ENCODE measurements around the gene CRK.

The CRK gene

GRCh38 chr17:1473841-1474240, 17.8 kb upstream of the CRK start:
- TF ChIP-seq CTCF (conservative IDR thresholded peaks at IDR 0.05; ENCODE audit: low read length), result no peak
- TF ChIP-seq EZH2phosphoT487 (IDR thresholded peaks at IDR 0.05; ENCODE audit: borderline replicate concordance), result no peak
- Histone ChIP-seq H2AFZ (ENCODE audit: low read length) (no peak overlapping the region), H3K4me3 (ENCODE audit: low read length, poor library complexity, severe bottlenecking) (no peak overlapping the region), H3K27me3 (ENCODE audit: insufficient read depth, low read length, poor library complexity, severe bottlenecking) (no peaks in the 10 kb centered on the region), H3K36me3 (ENCODE audit: insufficient read depth, low read length) (no peaks in the 10 kb centered on the region), H4K20me1 (ENCODE audit: insufficient read depth, low read length, poor library complexity, severe bottlenecking) (no peaks in the 10 kb centered on the region), H3K4me2 (ENCODE audit: low read depth, low read length, poor library complexity, severe bottlenecking) (no peak overlapping the region), H3F3A (ENCODE audit: low read depth) (no peaks in the 10 kb centered on the region), H3K9me2 (replicated peaks; ENCODE audit: low read depth, low read length) (no peaks in the 10 kb centered on the region), H3K79me2 (ENCODE audit: insufficient read depth, low read length) (no peaks in the 10 kb centered on the region), H3K9ac (ENCODE audit: low read depth, low read length, poor library complexity, severe bottlenecking) (no peak overlapping the region), H3K4me1 (ENCODE audit: insufficient read depth, low read length, poor library complexity, severe bottlenecking) (no peaks in the 10 kb centered on the region), H3K9me3 (ENCODE audit: insufficient read depth, low read depth, low read length) (no peaks in the 10 kb centered on the region)

- H3K4me2 ChIP-seq (ENCODE audit: low read depth, low read length, poor library complexity, severe bottlenecking), result no peak overlapping the region
Observed at GRCh38 chr17:1473170-1473569, 17.1 kb upstream of the CRK start.

GRCh38 chr17:1471911-1472821, 16.1 kb upstream of the CRK start:
- TF ChIP-seq EZH2phosphoT487 (IDR thresholded peaks at IDR 0.05; ENCODE audit: borderline replicate concordance), result no peak
- no peak for TF ChIP-seq CTCF (conservative IDR thresholded peaks at IDR 0.05; ENCODE audit: low read length)
- Histone ChIP-seq H3K4me2 (ENCODE audit: low read depth, low read length, poor library complexity, severe bottlenecking) (no peak overlapping the region), H3K4me1 (ENCODE audit: insufficient read depth, low read length, poor library complexity, severe bottlenecking) (no peaks in the 10 kb centered on the region), H3K9me2 (replicated peaks; ENCODE audit: low read depth, low read length) (no peaks in the 10 kb centered on the region), H2AFZ (ENCODE audit: low read length) (no peak overlapping the region), H3K9ac (ENCODE audit: low read depth, low read length, poor library complexity, severe bottlenecking) (no peak overlapping the region), H4K20me1 (ENCODE audit: insufficient read depth, low read length, poor library complexity, severe bottlenecking) (no peaks in the 10 kb centered on the region), H3K36me3 (ENCODE audit: insufficient read depth, low read length) (no peaks in the 10 kb centered on the region), H3F3A (ENCODE audit: low read depth) (no peaks in the 10 kb centered on the region), H3K27me3 (ENCODE audit: insufficient read depth, low read length, poor library complexity, severe bottlenecking) (no peaks in the 10 kb centered on the region), H3K9me3 (ENCODE audit: insufficient read depth, low read depth, low read length) (no peaks in the 10 kb centered on the region), H3K4me3 (ENCODE audit: low read length, poor library complexity, severe bottlenecking) (no peak overlapping the region), H3K79me2 (ENCODE audit: insufficient read depth, low read length) (no peaks in the 10 kb centered on the region)

More at GRCh38 chr17:1473170-1473569, 17.1 kb upstream of the CRK start:
- Histone ChIP-seq H3K27me3 (ENCODE audit: insufficient read depth, low read length, poor library complexity, severe bottlenecking) (no peaks in the 10 kb centered on the region), H3F3A (ENCODE audit: low read depth) (no peaks in the 10 kb centered on the region), H3K36me3 (ENCODE audit: insufficient read depth, low read length) (no peaks in the 10 kb centered on the region), H3K9ac (ENCODE audit: low read depth, low read length, poor library complexity, severe bottlenecking) (no peak overlapping the region), H3K4me3 (ENCODE audit: low read length, poor library complexity, severe bottlenecking) (no peak overlapping the region), H3K9me2 (replicated peaks; ENCODE audit: low read depth, low read length) (no peaks in the 10 kb centered on the region), H3K4me1 (ENCODE audit: insufficient read depth, low read length, poor library complexity, severe bottlenecking) (no peaks in the 10 kb centered on the region), H2AFZ (ENCODE audit: low read length) (no peak overlapping the region), H3K79me2 (ENCODE audit: insufficient read depth, low read length) (no peaks in the 10 kb centered on the region), H3K9me3 (ENCODE audit: insufficient read depth, low read depth, low read length) (no peaks in the 10 kb centered on the region), H4K20me1 (ENCODE audit: insufficient read depth, low read length, poor library complexity, severe bottlenecking) (no peaks in the 10 kb centered on the region)
- peak; percentile 40; the same call in 1 of the 2 replicates for TF ChIP-seq CTCF (conservative IDR thresholded peaks at IDR 0.05; ENCODE audit: low read length)
- TF ChIP-seq EZH2phosphoT487 (IDR thresholded peaks at IDR 0.05; ENCODE audit: borderline replicate concordance), result no peak

Measured in Loucy (cell line).